K562 (cell line): ENCODE data around the gene ANKRD33. TPM values are rescaled to one million over a fixed set of nuclear protein-coding genes. Genes with fewer than 3 reads are reported as not detected.

Experiments
- CHD4 ChIP-seq: fragments of 200-600 bp; sonication (generic); IDR thresholded peaks from 3 replicates; pipeline ENCODE4 v1.6.1; 2012; ENCODE audit warnings: low read depth, mild to moderate bottlenecking, mixed read lengths, low read length, inconsistent platforms; ENCODE audit not compliant: insufficient read depth, insufficient replicate concordance, poor library complexity, severe bottlenecking
- ESRRA ChIP-seq: fragments of 450-650 bp; IDR thresholded peaks from 2 replicates; pipeline ENCODE4 v1.6.1; 2014; ENCODE audit warnings: low read depth, mild to moderate bottlenecking, moderate library complexity, borderline replicate concordance
- EZH2 ChIP-seq: IDR thresholded peaks from 2 replicates; pipeline ENCODE4 v1.6.1; 2012; ENCODE audit warnings: low read depth, mild to moderate bottlenecking, inconsistent platforms, low read length, borderline replicate concordance
- FOXP1 ChIP-seq: sonication (generic); formaldehyde crosslinking; IDR thresholded peaks from 2 replicates; pipeline ENCODE4 v1.8.0; 2022; ENCODE audit warnings: mild to moderate bottlenecking, missing genetic modification reagents
- KDM5B ChIP-seq: fragments of 200-600 bp; sonication (generic); IDR thresholded peaks from 2 replicates; pipeline ENCODE4 v1.6.1; 2012; ENCODE audit warnings: low read depth, mild to moderate bottlenecking, moderate library complexity, low read length, control low read depth, inconsistent platforms; ENCODE audit not compliant: insufficient replicate concordance
- MBD2 ChIP-seq: sonication (generic); IDR thresholded peaks from 2 replicates; pipeline ENCODE4 v1.6.1; 2016; ENCODE audit warnings: low read depth, borderline replicate concordance
- MTA1 ChIP-seq: fragments of 450-650 bp; IDR thresholded peaks from 2 replicates; pipeline ENCODE4 v1.6.1; 2017; ENCODE audit warnings: borderline replicate concordance
- PML ChIP-seq: IDR thresholded peaks from 2 replicates; pipeline ENCODE4 v1.6.1; 2012; ENCODE audit warnings: low read length, inconsistent platforms
- RAD51 ChIP-seq: fragments of 450-650 bp; IDR thresholded peaks from 2 replicates; pipeline ENCODE4 v1.7.1; 2016; ENCODE audit warnings: low read depth, mild to moderate bottlenecking, borderline replicate concordance
- SETDB1 ChIP-seq: IDR thresholded peaks from one replicate; pipeline ENCODE4 v1.6.1; 2012; ENCODE audit warnings: low read length, control low read depth, inconsistent platforms
- SRSF1 ChIP-seq: fragments of 200-400 bp; formaldehyde crosslinking; IDR thresholded peaks from 2 replicates; pipeline ENCODE4 v1.6.1; 2017; ENCODE audit warnings: mild to moderate bottlenecking, low read depth, low read length, moderate library complexity
- STAG1 ChIP-seq: sonication (generic); formaldehyde crosslinking; IDR thresholded peaks from 2 replicates; pipeline ENCODE4 v1.5.0; 2020; ENCODE audit warnings: missing genetic modification reagents, borderline replicate concordance
- TCF7L2 ChIP-seq: fragments of 150-350 bp; IDR thresholded peaks from 2 replicates; pipeline ENCODE4 v1.6.1; 2016; ENCODE audit warnings: low read depth, mild to moderate bottlenecking, low read length, moderate library complexity
- ZNF146 ChIP-seq: IDR thresholded peaks from one replicate; pipeline ENCODE4 v1.6.1; 2018; ENCODE audit warnings: missing compliant biosample characterization; ENCODE audit not compliant: unreplicated experiment
- ZNF507 ChIP-seq: conservative IDR thresholded peaks from 2 replicates; pipeline ENCODE4 v1.6.1; 2017; ENCODE audit warnings: missing genetic modification characterization, missing compliant biosample characterization
- ZNF764 ChIP-seq: fragments of 250-450 bp; sonication (Bioruptor Pico); IDR thresholded peaks from 2 replicates; pipeline ENCODE4 v1.4.0; 2020; ENCODE audit warnings: low read depth, mild to moderate bottlenecking, moderate library complexity
- polyA plus RNA-seq, 8 experiments: library from polyadenylated mRNA; depleted of rRNA in 4 of 8; stranded (reverse) in 5 of 8; unstranded in 3 of 8; fragments of >200 nt; fragmentation: Nextera tagmentation in 2 of 8; fragmentation: Illumina TruSeq in 1 of 8; extraction: Ambion mirVana in 2 of 8; extraction: Trizol in 1 of 8; gene quantifications; 2 replicates each; pipeline versions ENCODE4 v1.2.1 to v1.2.3, GENCODE V29; 2011 to 2014; ENCODE audit warnings: inconsistent platforms in 1 of 8, missing spikeins in 1 of 8
- total RNA-seq, 7 experiments: library from RNA; depleted of rRNA in 6 of 7; stranded (reverse); fragments of >200 nt in 6 of 7; fragmentation: Illumina TruSeq in 2 of 7; extraction: Trizol in 2 of 7; gene quantifications; 2 replicates each; pipeline versions ENCODE4 v1.2.1 to v1.2.3, GENCODE V29; 2011 to 2021; ENCODE audit warnings: low replicate concordance in 1 of 7
- TF ChIP-seq, protein P1 (sequence below): fragments of 450-650 bp; IDR thresholded peaks from 2 replicates; pipeline ENCODE4 v1.6.1; 2016; ENCODE audit warnings: mild to moderate bottlenecking, moderate library complexity
- TF ChIP-seq, protein P2 (sequence below): sonication (generic); formaldehyde crosslinking; IDR thresholded peaks from 2 replicates; pipeline ENCODE4 v1.8.0; 2022; ENCODE audit warnings: mild to moderate bottlenecking, missing genetic modification reagents

Gene ANKRD33
- total and polyA plus RNA-seq, 9 of the 15 experiments (the other 6 are each of a cell fraction or from before 2014, with no cell fraction given): 0.04 to 0.11 (median 0.07) TPM; not detected in 4

DNA sequence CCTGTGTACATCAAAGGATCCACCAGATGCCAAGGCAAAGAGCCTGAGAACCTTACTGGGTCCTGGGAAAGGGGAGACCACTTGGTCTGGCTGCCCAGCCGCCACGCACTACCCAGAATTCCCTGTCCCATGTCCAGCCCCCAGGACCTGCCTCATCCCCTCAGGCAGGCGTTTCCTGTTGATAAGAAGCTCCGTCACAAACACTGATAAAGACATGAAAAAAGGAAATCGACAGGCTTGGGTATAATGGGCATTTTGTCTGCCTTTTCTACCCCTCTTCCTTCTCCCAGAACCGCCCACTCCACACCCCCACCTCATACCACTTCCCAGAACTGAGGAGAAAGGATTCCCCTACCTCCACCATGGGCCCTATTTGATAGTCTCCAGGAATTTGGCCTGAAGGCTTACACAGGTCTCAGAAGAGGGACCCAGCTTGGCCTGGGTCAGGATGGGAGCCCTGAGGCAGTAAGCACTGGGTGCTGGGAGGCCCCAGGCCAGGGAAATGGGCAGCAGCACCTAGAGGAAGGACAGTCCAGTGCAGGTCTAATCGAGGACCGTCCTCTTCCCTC lies 38.2 kb downstream of the ANKRD33 start (continued):
- TF ChIP-seq, protein P1, sequence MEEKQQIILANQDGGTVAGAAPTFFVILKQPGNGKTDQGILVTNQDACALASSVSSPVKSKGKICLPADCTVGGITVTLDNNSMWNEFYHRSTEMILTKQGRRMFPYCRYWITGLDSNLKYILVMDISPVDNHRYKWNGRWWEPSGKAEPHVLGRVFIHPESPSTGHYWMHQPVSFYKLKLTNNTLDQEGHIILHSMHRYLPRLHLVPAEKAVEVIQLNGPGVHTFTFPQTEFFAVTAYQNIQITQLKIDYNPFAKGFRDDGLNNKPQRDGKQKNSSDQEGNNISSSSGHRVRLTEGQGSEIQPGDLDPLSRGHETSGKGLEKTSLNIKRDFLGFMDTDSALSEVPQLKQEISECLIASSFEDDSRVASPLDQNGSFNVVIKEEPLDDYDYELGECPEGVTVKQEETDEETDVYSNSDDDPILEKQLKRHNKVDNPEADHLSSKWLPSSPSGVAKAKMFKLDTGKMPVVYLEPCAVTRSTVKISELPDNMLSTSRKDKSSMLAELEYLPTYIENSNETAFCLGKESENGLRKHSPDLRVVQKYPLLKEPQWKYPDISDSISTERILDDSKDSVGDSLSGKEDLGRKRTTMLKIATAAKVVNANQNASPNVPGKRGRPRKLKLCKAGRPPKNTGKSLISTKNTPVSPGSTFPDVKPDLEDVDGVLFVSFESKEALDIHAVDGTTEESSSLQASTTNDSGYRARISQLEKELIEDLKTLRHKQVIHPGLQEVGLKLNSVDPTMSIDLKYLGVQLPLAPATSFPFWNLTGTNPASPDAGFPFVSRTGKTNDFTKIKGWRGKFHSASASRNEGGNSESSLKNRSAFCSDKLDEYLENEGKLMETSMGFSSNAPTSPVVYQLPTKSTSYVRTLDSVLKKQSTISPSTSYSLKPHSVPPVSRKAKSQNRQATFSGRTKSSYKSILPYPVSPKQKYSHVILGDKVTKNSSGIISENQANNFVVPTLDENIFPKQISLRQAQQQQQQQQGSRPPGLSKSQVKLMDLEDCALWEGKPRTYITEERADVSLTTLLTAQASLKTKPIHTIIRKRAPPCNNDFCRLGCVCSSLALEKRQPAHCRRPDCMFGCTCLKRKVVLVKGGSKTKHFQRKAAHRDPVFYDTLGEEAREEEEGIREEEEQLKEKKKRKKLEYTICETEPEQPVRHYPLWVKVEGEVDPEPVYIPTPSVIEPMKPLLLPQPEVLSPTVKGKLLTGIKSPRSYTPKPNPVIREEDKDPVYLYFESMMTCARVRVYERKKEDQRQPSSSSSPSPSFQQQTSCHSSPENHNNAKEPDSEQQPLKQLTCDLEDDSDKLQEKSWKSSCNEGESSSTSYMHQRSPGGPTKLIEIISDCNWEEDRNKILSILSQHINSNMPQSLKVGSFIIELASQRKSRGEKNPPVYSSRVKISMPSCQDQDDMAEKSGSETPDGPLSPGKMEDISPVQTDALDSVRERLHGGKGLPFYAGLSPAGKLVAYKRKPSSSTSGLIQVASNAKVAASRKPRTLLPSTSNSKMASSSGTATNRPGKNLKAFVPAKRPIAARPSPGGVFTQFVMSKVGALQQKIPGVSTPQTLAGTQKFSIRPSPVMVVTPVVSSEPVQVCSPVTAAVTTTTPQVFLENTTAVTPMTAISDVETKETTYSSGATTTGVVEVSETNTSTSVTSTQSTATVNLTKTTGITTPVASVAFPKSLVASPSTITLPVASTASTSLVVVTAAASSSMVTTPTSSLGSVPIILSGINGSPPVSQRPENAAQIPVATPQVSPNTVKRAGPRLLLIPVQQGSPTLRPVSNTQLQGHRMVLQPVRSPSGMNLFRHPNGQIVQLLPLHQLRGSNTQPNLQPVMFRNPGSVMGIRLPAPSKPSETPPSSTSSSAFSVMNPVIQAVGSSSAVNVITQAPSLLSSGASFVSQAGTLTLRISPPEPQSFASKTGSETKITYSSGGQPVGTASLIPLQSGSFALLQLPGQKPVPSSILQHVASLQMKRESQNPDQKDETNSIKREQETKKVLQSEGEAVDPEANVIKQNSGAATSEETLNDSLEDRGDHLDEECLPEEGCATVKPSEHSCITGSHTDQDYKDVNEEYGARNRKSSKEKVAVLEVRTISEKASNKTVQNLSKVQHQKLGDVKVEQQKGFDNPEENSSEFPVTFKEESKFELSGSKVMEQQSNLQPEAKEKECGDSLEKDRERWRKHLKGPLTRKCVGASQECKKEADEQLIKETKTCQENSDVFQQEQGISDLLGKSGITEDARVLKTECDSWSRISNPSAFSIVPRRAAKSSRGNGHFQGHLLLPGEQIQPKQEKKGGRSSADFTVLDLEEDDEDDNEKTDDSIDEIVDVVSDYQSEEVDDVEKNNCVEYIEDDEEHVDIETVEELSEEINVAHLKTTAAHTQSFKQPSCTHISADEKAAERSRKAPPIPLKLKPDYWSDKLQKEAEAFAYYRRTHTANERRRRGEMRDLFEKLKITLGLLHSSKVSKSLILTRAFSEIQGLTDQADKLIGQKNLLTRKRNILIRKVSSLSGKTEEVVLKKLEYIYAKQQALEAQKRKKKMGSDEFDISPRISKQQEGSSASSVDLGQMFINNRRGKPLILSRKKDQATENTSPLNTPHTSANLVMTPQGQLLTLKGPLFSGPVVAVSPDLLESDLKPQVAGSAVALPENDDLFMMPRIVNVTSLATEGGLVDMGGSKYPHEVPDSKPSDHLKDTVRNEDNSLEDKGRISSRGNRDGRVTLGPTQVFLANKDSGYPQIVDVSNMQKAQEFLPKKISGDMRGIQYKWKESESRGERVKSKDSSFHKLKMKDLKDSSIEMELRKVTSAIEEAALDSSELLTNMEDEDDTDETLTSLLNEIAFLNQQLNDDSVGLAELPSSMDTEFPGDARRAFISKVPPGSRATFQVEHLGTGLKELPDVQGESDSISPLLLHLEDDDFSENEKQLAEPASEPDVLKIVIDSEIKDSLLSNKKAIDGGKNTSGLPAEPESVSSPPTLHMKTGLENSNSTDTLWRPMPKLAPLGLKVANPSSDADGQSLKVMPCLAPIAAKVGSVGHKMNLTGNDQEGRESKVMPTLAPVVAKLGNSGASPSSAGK: peak; percentile 59
- TF ChIP-seq RAD51: no peak
- no peak for TF ChIP-seq ZNF764 (CRISPR knock-in tag)
- TF ChIP-seq ESRRA: no peak
- TF ChIP-seq PML: no peak
- TF ChIP-seq MTA1: peak; percentile 53; the same call in 1 of the 2 replicates
- no peak for TF ChIP-seq STAG1
- TF ChIP-seq, protein P2, sequence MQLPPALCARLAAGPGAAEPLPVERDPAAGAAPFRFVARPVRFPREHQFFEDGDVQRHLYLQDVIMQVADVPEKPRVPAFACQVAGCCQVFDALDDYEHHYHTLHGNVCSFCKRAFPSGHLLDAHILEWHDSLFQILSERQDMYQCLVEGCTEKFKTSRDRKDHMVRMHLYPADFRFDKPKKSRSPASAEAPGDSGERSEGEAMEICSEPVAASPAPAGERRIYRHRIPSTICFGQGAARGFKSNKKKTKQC: no peak
- TF ChIP-seq SRSF1: no peak
- no peak for TF ChIP-seq CHD4
- TF ChIP-seq SETDB1: no peak
- TF ChIP-seq TCF7L2: no peak
- TF ChIP-seq MBD2: no peak; the same call in 1 of the 2 replicates
- TF ChIP-seq ZNF507 (tag): no peak
- TF ChIP-seq FOXP1 (CRISPR knock-in tag): no peak
- TF ChIP-seq EZH2: no peak
- no peak for TF ChIP-seq ZNF146 (CRISPR knock-in tag)
- no peak for TF ChIP-seq KDM5B
